ENCODE measurements around the gene NCKAP5L. TPM values are rescaled to one million over a fixed set of nuclear protein-coding genes. Genes with fewer than 3 reads are reported as not detected.
A peak's percentile ranks its signal among the peaks of the same experiment; 100 is the strongest.

The NCKAP5L gene
- total and polyA plus RNA-seq, 9 of the 15 experiments (the other 6 are each of a cell fraction or from before 2014, with no cell fraction given), result 0.01 to 14.4 (median 3.7) TPM

DNA sequence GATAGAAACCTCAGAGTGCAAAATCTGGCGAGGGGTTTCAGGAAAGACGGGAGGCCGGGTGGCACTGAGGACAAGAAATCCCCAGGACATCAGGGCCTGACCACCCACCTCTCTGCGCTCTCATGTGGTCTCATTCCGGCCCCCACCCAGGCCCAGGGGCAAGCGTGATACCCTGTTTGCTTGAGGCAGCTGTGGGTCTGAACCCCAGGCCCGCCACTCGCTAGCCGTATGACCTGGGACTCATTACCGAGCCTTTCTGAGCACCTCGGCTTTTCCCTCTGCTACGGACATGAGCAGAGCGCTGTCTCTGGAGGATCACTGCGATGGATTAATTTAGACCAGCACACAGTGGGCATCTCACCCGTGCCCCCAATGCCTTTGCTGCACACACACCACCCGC, 40.2 kb upstream of the NCKAP5L start (continued):
- TF ChIP-seq, protein P1, sequence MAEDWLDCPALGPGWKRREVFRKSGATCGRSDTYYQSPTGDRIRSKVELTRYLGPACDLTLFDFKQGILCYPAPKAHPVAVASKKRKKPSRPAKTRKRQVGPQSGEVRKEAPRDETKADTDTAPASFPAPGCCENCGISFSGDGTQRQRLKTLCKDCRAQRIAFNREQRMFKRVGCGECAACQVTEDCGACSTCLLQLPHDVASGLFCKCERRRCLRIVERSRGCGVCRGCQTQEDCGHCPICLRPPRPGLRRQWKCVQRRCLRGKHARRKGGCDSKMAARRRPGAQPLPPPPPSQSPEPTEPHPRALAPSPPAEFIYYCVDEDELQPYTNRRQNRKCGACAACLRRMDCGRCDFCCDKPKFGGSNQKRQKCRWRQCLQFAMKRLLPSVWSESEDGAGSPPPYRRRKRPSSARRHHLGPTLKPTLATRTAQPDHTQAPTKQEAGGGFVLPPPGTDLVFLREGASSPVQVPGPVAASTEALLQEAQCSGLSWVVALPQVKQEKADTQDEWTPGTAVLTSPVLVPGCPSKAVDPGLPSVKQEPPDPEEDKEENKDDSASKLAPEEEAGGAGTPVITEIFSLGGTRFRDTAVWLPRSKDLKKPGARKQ (CRISPR knock-in tag; IDR thresholded peaks at IDR 0.05), result 0 out of 2 replicates have a peak, but pooled peaks have one; percentile 25
- no peak for TF ChIP-seq NCOA4 (IDR thresholded peaks at IDR 0.05; ENCODE audit: partially characterized antibody)
- TF ChIP-seq ZC3H11A (IDR thresholded peaks at IDR 0.05; ENCODE audit: low read depth, low read length), result no peak

DNA sequence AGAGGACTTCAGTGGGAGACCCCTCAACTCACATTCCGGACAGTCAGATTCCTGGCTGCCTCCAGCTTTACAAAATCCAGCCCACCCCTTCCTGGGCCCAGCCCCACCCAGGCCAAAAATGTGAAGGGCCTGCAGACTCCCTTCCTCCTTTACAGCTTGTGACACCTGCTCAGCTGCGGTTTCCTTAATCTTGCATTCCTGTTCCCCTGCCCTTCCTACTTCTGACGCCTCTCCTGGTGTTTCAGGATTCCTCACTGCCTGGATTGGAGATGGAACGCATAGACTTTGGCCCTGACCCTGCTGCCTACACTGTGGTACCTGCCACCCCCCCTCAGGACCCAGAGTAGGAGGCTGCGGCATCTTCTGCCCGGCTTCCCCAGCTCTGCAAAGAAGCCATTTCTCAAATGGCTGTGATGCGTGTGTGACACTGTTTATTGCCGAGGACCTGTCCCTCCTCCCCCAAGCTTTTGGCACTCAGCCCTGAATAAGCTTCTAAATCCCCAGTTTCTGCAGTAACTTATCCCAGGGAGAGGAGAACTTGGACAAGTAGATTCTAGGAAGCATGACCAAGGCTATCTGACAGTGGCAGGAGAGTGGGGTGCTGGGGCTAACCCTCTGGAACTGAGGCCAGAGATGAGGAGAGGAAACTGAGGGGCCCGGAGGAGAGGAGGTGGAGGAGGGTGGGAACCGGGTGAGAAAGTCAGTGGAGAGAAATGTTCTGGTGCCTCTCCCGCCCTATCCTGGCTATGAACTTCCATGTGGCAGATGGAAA, 39.5 kb upstream of the NCKAP5L start:
- H3K9me3 ChIP-seq (replicated peaks; ENCODE audit: control insufficient read depth, insufficient read depth, low read depth, low read length), result no peaks in the 10 kb centered on the region
- no TSS peak for BruUV-seq (replicated peaks)
- H3K4me2 ChIP-seq (ENCODE audit: insufficient read depth, low read length), result no peak overlapping the region
- in situ Hi-C loops (cut with MboI) (loop anchor here (5.0 kb wide), 2 partner anchors 95 to 200 kb away; partner anchors contain the start of gene AQP5), intact Hi-C loops (cut with micrococcal nuclease) (loop anchor here (1.0 to 5.0 kb wide), 4 partner anchors 45 to 185 kb away; no protein-coding TSS in a partner anchor)
- no peak for ATAC-seq
- no peak overlapping the region; the same call in 1 of the 2 replicates for H2AFZ ChIP-seq (ENCODE audit: low read depth, low read length)
- WGBS (ENCODE audit: insufficient coverage, low coverage, missing lambda C conversion rate), result 56% methylated on average over 11 of the region's 11 CpGs
- H3K36me3 ChIP-seq (ENCODE audit: control insufficient read depth, insufficient read depth, low read length), result no peaks in the 10 kb centered on the region
- H3K79me2 ChIP-seq (ENCODE audit: control insufficient read depth, insufficient read depth, low read length), result no peaks in the 10 kb centered on the region
- no peak overlapping the region for H3K4me3 ChIP-seq
- no peaks in the 10 kb centered on the region for H4K20me1 ChIP-seq (replicated peaks; ENCODE audit: control insufficient read depth, insufficient read depth, low read length)
- CTCF ChIA-PET (ENCODE audit: low intra/inter-chr PET ratio), result interaction anchor here (0.7 to 1.0 kb wide), 4 partner anchors 27 to 203 kb away, joined by 3 to 7 read pairs (median 3); no protein-coding TSS in a partner anchor
- POLR2A ChIA-PET, result interaction anchor here (0.6 to 0.7 kb wide), 3 partner anchors 8 to 79 kb away, joined by 3 to 4 read pairs (median 3); no protein-coding TSS in a partner anchor
- no peak for FAIRE-seq
- TF ChIP-seq ZEB2 (IDR thresholded peaks at IDR 0.05), result 0 out of 2 replicates have a peak, but pooled peaks have one; percentile 9
- TF ChIP-seq NFIC (IDR thresholded peaks at IDR 0.05), result 0 out of 2 replicates have a peak, but pooled peaks have one; percentile 15
- TF ChIP-seq GABPB2 (CRISPR knock-in tag; conservative IDR thresholded peaks at IDR 0.05), result no peak
- TF ChIP-seq ZBTB7A (IDR thresholded peaks at IDR 0.05; ENCODE audit: borderline replicate concordance, control insufficient read depth, low read depth, low read length), result 0 out of 2 replicates have a peak, but pooled peaks have one; percentile 0
- no peak overlapping the region; a peak in 1 of 4 replicates for H3K9ac ChIP-seq (ENCODE audit: insufficient read depth in 1 of 2, low read depth in 2 of 2, low read length in 2 of 2)
- H3K27ac ChIP-seq (ENCODE audit: extremely low read depth, low read depth, low read length), result no peak overlapping the region
- no peak for DNase-seq (ENCODE audit: extremely low read depth in 1 of 4, low spot score in 3 of 4)
- peaks cover 4 to 19% of the 10 kb centered on the region in 2 experiments; a peak in 2 of 5 replicates for H3K27me3 ChIP-seq (ENCODE audit: control insufficient read depth in 2 of 2, insufficient read depth in 2 of 2, low read length in 2 of 2)
- no peaks in the 10 kb centered on the region for H3K9me1 ChIP-seq (ENCODE audit: control insufficient read depth, insufficient read depth, low read length)
- H3K4me1 ChIP-seq (replicated peaks in 1 of 2; ENCODE audit: control insufficient read depth in 2 of 2, insufficient read depth in 2 of 2, low read length in 2 of 2), result peaks cover 35 to 40% of the 10 kb centered on the region in 2 experiments

All from K562 (cell line).